Fibroblast of the aortic adventitia (primary cell): ENCODE measurements around the gene SMOC2. TPM values are rescaled to one million over a fixed set of nuclear protein-coding genes. Genes with fewer than 3 reads are reported as not detected.

Source experiments
- DNase-seq: peaks from one replicate; pipeline ENCODE4 v3.0.0-alpha.2; 2010; ENCODE audit warnings: low read depth
- H3K4me3 ChIP-seq: 2 replicates; pipeline ENCODE4 v1.5.1; 2011; ENCODE audit warnings: low read depth, mild to moderate bottlenecking, control low read depth, low read length, moderate library complexity
- total RNA-seq: library from RNA; depleted of rRNA; stranded (reverse); fragments of >200 nt; gene quantifications from 2 replicates; pipeline ENCODE4 v1.2.3, GENCODE V29; 2012; ENCODE audit warnings: low replicate concordance
- TF ChIP-seq, protein P1 (sequence below): IDR thresholded peaks from 2 replicates; pipeline ENCODE4 v1.5.1; 2011; ENCODE audit warnings: mild to moderate bottlenecking, low read length, control low read depth, inconsistent platforms; ENCODE audit not compliant: insufficient read depth

SMOC2 gene
- total RNA-seq, 1 donor, result 0.09 TPM

DNA sequence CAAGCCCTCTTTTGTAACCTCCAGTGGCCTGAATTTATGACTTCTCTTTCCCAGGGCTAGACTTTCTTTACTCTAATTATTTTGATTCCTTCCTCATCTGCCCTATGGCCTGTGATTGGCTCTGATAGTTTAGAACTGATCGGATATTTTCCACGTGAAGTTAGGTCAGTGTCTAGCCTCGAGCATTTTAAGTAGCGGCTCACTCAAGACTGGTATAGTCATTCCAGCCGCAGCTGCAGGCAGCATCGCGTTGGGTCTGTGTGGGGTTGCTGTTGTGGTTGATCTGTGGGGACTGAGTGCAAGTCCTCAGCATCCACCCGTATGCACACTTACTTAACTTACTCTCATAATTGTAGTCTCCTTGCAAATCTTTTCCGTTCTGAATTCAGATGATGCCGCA is 105.7 kb downstream of the SMOC2 start:
- DNase-seq, result no peak
- TF ChIP-seq, protein P1, sequence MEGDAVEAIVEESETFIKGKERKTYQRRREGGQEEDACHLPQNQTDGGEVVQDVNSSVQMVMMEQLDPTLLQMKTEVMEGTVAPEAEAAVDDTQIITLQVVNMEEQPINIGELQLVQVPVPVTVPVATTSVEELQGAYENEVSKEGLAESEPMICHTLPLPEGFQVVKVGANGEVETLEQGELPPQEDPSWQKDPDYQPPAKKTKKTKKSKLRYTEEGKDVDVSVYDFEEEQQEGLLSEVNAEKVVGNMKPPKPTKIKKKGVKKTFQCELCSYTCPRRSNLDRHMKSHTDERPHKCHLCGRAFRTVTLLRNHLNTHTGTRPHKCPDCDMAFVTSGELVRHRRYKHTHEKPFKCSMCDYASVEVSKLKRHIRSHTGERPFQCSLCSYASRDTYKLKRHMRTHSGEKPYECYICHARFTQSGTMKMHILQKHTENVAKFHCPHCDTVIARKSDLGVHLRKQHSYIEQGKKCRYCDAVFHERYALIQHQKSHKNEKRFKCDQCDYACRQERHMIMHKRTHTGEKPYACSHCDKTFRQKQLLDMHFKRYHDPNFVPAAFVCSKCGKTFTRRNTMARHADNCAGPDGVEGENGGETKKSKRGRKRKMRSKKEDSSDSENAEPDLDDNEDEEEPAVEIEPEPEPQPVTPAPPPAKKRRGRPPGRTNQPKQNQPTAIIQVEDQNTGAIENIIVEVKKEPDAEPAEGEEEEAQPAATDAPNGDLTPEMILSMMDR, result no peak

DNA sequence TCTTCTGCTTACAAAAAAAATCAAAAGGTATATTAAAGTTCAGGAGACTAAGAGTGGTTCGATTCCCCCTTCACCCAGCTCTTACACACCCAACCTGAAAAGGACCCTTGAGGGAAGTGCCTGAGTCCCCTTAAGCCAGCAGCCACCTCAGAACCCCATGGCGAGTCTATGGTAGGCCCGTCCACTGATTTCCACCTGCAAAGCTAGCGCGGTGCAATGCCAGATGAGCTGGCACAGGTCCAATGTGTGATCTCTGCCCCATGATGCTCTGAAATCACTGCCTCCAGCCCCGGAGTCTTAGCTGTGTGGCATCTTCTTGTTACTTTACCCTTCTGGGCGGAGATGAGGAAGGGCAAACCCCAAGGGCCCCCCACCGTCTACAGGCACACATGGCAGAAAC is 109.3 kb downstream of the SMOC2 start:
- no peak for DNase-seq
- TF ChIP-seq, protein P1, result no peak
- no peak overlapping the region for H3K4me3 ChIP-seq

More for the DNA sequence above, 105.7 kb downstream of the SMOC2 start:
- H3K4me3 ChIP-seq, result no peak overlapping the region

DNA sequence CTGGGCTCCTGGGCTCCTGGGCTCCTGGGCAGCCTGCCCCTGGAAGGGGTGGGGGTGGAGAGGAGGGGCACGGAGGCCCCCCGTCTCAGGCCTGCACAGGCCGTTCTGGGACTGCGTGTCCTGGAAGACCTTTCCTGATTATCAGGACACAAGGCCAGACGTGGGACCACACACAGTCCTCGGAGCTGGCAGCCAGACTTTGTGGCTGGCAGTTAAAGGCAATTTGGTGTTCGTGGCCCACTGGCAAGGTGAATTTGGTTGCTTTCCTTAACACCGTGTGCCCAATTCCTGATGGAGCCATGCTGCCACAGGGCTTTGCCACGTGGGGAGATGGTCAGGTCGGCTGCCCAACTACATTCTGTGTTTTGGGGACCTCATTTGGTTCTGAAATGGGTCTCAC is 113.5 kb downstream of the SMOC2 start:
- no peak for DNase-seq
- H3K4me3 ChIP-seq, result no peak overlapping the region
- TF ChIP-seq, protein P1, result no peak

DNA sequence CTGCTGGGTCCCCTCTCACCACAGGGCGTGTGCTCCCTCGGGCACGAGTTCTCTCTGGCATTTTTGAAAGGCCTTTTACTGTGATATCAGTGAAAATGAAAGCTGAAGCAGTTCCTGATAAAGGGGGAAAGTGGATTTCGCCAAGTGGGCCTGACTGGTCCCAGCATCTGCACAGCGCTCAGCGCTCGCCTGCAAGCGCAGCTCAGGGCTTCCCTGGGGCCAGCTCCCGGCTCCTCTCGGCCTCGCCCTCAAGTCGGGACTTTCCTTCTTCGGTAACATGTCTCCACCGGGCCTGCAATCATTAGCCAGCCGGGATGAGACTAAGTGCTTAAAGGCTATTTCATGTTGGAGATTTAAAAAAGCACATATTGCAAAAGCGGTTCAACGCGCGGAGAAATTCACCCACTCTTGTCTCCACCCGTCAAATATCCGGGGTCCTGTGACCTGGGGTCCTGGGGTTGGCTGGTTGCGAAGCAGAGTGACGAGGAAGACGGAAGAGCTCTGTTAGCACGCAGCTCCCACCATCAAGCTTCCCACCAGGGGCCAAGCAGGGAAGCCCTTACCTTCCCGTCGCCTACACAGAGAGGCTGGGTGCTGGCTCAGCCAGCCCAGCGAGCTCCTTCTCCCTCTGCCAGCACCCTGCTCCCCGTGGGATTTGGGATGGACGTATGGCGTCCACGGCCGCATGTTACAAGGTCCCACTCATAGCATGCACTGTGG is 114.1 kb downstream of the SMOC2 start:
- H3K4me3 ChIP-seq, result no peak overlapping the region
- TF ChIP-seq, protein P1, result no peak
- DNase-seq, result no peak

DNA sequence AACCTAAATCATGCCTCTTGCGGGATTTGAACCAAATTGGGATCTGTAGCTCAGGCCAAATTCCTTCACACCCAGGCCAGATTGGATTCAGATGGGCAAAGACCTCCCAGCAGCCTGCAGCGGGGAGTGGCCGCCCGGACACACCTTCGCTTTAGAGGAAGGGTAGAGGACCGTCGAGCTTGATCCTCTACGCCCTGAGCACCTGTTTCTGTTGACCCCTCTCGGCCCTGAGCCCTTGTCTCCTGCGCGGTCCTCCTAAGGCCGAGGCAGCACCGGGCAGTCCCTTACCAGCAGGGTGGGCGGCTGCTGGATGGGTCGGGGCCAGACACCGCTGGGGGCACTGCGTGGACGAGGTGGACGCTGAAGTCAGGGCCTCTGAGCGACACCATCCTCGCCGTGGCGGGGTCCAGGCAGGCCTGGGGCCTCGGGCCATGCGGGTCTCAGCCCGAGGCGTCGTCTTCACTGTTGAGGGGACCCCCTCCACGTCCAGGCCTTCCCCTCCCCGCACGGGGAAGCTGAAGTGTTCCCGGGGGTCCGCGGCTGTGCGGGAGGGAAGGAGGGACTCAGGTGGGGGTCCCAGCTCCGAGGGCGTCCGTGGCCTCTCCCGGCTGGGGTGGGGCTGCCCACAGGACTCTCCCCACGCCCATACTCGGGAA is 114.8 kb downstream of the SMOC2 start:
- TF ChIP-seq, protein P1, result no peak
- no peak for DNase-seq
- no peak overlapping the region for H3K4me3 ChIP-seq

DNA sequence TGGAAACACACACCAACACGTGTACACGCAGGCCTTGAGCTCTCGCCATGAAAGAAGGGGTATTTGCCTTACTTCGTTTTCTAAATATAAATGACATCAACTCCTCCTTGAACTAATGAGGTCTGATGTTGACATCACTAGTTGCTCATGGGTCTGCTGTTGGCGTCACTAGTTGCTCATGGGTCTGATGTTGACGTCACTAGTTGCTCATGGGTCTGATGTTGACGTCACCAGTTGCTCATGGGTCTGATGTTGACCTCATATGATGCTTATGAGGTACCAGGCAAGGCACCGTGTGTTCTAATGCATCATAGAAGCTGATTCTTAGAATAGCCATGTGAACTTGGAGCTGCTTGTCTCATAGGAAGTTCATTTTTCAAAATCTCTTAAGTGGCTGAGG is 116.5 kb downstream of the SMOC2 start:
- H3K4me3 ChIP-seq, result no peak overlapping the region
- TF ChIP-seq, protein P1, result no peak
- DNase-seq, result no peak
